ENCODE results near the gene NADSYN1.
"Not testable (repeated sequence)": the region's sequence is repeated elsewhere in the genome, so short reads cannot be mapped to it uniquely, and the experiment has no call there.

Gene NADSYN1

GRCh38 chr11:71495286-71496230, 42.6 kb downstream of the NADSYN1 start:
- DNase-seq, result no peak

GRCh38 chr11:71496421-71496820, 43.4 kb downstream of the NADSYN1 start:
- no peak for DNase-seq

- DNase-seq, result no peak
These were observed 45.1 kb downstream of the NADSYN1 start for GRCh38 chr11:71498091-71498490.

DNA sequence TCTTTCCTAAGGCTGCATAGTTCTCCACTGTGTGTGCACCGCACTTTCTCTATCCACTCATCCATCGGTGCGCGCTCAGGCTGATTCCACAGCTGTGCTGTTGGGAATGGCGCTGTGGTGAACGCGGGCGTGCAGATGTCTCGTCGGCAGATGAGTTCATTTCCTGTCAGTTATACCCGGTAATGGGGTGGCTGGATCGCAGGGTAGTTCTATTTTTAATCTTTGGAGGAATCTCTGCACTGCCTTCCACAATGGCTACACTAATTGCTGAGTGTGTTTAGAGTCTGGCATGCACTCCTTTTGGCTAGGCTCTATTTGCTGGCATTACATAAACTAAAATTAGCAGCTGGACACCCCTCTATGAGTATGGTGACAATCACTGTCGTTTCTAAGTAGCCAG, 46.1 kb downstream of the NADSYN1 start:
- DNase-seq, result no peak

- DNase-seq, result no peak
These were observed 46.5 kb downstream of the NADSYN1 start for GRCh38 chr11:71499546-71499945.

- DNase-seq, result no peak
These were observed 47.6 kb downstream of the NADSYN1 start for GRCh38 chr11:71500601-71501021.

DNA sequence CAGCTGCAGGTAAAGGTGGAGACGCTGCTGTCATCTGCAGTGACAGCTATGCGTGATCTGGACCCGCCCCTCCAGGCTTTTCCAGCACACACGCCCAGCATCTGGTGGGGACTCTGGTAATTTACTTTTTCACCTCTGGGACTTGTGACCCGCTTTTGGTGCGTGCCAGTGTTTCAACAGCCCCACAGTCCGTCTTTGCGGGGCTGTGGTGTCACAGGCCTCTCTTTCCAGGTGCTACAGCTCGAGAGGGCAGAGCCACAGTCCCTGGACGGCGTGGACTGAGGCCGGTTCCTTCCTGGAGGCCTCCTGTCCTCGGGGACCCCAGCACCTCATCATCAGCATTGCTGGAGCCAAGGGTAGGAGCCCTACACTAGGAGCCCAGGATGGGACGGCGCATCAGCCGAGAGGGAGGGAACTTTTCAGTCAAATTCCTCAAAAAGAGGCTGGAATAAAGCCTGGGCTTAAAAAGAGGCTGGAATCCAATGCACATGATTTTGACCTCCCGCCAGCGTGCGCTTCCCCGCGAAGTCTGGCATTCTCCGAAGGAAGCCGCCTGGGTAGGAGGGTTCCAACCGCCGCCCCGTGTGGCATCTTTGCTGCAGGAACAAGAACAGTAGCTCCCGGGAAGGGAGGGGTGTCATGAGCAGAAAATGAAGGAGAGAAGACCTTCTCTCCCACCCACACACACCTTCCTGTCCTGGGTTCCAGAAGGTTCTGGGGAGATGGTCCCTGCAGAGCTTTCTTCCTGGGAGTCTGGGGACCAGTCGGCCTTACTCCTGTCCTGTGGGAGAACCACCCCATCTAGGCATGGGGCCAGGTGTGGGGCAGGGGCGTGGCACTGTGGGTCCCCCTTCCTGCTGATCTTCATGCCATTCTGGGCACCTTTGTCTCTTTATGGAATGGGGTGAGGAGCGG, 48.3 kb downstream of the NADSYN1 start:
- no peak for DNase-seq

GRCh38 chr11:71502026-71502425, 49.0 kb downstream of the NADSYN1 start:
- DNase-seq, result no peak

- DNase-seq, result no peak
These were observed 50.0 kb downstream of the NADSYN1 start for GRCh38 chr11:71502871-71503435.

- DNase-seq, result no peak
These were observed 51.5 kb downstream of the NADSYN1 start for GRCh38 chr11:71504531-71504930.

- DNase-seq, result no peak
These were observed 52.0 kb downstream of the NADSYN1 start for GRCh38 chr11:71505001-71505400.

- no peak for DNase-seq
These were observed 52.8 kb downstream of the NADSYN1 start for GRCh38 chr11:71505781-71506180.

DNA sequence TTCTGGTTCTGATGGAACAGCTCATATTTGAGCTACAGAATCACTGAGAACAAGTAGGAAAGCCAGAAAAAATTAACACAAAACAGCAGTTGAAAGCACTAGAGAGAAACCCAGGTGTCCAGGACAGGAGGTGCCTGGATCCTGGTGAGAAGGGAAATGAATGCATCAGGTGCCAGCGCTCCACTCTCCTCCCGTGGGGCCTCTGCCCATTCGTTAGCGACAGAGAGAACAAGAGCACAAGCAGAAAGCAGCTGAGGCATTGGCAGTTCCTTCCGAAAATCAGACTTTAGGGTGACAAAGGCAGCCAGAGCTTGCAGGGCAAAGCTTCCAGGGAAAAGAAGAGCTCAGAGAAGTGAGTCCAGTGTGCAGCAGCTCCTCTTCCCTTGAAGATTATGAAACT, 54.1 kb downstream of the NADSYN1 start:
- DNase-seq, result no peak

GRCh38 chr11:71518506-71519471, 65.8 kb downstream of the NADSYN1 start:
- no peak for DNase-seq

- DNase-seq, result no peak
These were observed 66.5 kb downstream of the NADSYN1 start for GRCh38 chr11:71519546-71519945.

DNA sequence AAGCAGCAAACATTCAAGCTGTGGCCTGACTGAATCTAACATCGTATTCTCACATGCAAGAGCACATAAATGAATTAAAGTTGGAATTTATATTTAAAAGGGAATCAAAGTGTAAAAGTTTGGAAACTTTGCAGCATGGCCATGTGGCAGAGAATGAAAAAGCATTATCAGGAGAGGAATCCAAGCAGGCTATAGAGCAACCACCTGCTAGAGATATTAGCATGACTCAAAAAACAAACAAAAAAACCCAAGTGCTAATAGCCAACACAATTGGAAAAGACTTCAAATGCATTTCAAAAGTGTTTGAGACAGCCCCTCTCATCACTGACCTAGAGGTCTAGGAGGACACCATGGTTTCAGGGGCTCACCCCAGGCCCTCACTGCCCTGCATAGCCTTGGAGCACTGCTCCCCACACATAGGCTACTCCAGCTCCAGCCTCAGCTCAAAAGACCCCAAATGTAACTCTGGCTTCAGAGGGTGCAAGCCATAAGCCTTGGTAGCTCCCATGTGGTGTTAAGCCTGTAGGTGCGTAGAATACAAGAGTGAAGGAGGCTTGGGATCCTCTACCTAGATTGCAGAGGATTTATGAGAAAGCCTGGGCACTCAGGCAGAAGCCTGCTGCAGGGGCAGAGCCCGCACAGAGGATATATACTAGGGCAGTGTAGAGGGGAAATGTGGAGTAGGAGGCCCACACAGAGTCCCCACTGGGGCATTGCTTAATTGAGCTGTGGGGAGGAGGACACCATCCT, 72.4 kb downstream of the NADSYN1 start:
- no peak for DNase-seq

- DNase-seq, result no peak
These were observed 73.0 kb downstream of the NADSYN1 start for GRCh38 chr11:71525938-71526495.

GRCh38 chr11:71526796-71527575, 74.0 kb downstream of the NADSYN1 start, which contains the start of gene KRTAP5-7:
TSS of gene KRTAP5-7 (plus strand) at chr11:71527267. CDS start at chr11:71527301, 34 bp downstream.
- DNase-seq, result not testable (repeated sequence)

DNA sequence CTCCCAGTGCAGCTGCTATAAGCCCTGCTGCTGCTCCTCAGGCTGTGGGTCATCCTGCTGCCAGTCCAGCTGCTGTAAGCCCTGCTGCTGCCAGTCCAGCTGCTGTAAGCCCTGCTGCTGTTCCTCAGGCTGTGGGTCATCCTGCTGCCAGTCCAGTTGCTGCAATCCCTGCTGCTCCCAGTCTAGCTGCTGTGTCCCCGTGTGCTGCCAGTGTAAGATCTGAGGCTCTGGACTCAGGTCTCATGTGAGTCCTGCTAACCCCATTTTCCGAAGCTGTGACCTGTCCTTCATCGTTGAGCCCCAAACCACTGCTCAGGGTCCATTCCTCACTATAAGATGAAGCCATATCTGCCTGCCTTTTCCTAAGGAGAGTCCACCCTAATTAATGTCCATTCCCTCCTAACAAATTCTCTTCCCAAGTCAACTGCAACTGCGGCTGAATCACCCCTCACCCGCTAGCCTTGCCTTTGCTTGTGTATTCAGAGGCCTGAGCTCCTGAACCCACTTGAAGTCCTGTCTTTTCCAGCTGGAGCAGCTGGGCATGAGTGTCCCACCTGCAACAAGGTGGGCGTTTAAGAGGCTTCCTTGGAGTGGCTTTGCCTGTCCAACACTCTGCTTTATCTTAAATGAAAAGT, 74.7 kb downstream of the NADSYN1 start:
- no peak for DNase-seq

All from activated effector memory CD4-positive, alpha-beta T cell treated with Interleukin-2 at 50 U/mL for 16 hours (primary cell).